ENCODE results near the gene CYP46A1.
"Not testable (repeated sequence)": the region's sequence is repeated elsewhere in the genome, so short reads cannot be mapped to it uniquely, and the experiment has no call there.

The CYP46A1 gene

GRCh38 chr14:99658218-99658845 lies 25.8 kb upstream of the CYP46A1 start:
- no peak for DNase-seq

DNA sequence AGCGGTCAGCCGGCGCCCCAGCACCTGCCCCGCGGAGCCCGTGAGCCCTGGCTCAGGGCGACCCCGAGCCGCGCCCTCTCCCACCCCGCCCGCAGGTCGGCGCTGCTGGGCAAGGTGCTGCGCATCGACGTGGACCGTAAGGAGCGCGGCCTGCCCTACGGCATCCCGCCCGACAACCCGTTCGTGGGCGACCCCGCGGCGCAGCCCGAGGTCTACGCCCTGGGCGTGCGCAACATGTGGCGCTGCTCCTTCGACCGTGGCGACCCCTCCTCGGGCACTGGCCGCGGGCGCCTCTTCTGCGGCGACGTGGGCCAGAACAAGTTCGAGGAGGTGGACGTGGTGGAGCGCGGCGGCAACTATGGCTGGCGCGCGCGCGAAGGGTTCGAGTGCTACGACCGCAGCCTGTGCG lies 24.8 kb upstream of the CYP46A1 start:
- no peak for DNase-seq

GRCh38 chr14:99660006-99660566 lies 24.0 kb upstream of the CYP46A1 start:
- DNase-seq: no peak

DNA sequence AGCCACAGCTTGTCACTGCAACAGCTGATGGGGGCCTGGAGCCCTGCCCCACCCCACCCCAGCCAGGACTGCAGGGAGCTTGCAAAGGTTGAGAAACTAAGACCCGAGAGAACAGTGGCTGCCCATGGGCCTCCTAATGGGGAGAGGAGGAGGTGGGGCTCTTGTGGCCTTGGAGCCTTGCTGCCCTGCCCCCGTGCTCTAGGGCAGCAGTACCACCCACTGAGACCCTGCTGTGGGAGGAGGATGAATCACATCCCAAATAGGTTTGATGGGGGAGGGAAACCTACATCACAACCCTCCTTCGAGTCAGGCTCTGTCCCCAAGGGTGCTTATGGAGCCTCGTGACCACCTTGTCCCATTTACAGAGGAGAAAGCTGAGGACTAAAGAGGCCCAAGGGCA lies 23.3 kb upstream of the CYP46A1 start:
- DNase-seq: no peak

- DNase-seq: not testable (repeated sequence)
These were observed 22.9 kb upstream of the CYP46A1 start for GRCh38 chr14:99661206-99661605.

DNA sequence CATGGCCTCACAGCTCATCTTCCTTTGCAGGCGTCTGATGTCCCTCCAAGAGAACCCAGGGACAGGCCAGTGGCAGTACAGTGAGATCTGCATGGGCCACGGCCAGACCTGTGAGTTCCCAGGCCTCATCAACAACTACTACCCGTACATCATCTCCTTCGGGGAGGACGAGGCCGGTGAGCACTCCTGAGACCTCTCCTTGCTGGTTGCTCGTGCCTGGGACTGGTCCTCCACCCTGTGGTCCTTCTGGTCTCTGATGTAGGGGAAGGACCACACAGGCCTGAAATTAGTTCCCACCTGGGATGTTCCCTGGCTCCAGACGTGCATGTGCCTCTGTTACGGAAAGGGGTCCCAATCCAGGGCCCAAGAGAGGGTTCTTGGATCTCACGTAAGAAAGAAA lies 21.3 kb upstream of the CYP46A1 start:
- DNase-seq: no peak

DNA sequence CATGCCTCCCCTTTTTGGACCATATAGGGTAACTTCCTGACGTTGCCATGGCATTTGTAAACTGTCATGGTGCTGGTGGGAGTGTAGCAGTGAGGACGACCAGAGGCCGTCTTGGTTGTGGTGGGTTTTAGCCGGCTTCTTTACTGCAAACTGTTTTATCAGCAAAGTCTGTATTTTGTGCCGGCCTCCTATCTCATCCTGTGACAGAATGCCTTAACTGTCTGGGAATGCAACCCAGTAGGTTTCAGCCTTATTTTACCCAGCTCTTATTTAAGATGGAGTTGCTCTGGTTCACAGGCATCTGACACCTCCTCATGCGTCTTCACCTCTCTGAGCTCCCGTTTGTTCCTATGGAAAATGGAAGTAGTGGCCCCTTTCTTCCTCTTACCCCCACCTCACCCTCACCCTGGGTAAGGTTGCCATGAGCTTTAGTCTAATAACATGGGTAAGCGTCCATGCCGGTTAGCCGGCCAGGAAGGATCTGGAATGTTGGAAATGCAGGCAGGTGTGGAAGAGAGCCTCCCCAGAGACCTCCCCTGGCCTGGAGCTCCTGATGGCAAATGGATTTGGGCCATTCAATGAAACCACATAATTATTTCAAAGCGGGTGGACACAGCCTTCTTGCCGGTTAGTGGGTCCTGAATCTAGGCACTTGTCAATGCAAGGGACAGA lies 20.6 kb upstream of the CYP46A1 start:
- peak; percentile 87 for DNase-seq

DNA sequence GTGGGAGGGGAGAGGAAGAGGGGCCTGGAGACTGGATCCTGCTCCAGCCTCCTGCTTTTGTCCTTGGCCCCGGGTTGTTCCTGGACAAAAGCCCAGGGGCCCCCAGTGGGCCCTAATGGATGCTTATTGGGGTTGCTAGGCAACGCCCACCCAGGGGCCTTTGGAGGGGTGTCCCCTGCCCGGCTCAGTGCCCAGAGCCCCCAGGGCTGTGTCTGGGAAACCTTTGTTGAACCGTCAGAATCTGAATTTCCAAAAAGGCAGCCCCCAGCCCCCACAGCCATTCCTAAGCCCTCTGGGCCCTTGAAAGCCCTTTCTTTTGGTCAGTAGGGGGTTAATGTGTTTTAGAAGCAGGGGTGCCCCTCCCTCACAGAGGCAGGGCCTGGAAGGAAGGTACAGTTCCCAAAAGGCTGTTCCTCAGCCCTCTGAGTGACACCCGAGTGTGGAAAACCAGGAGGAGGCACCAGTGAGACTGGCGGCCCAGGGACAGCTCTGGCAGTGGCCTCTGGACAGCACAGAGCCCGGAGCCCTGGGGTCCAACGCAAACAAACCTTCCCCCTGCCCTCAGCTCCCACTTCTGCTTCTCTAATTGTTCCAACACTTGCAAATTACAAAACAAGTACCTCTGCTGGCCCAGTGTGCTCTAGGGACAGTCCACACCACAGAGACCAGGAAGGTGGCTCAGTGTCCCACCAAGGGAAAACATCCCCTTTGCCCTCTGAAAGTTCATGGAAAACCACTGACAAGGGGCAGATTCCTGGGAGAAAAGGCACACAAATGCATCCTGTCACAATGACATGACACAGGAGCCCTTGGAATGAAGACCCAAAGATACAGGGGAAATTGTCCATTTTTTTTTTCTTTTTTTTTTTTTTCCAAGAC lies 19.8 kb upstream of the CYP46A1 start:
- peak; percentile 90 for DNase-seq

- DNase-seq: no peak
These were observed 19.2 kb upstream of the CYP46A1 start for GRCh38 chr14:99664937-99665273.

- DNase-seq: no peak
These were observed 17.6 kb upstream of the CYP46A1 start for GRCh38 chr14:99666533-99666932.

DNA sequence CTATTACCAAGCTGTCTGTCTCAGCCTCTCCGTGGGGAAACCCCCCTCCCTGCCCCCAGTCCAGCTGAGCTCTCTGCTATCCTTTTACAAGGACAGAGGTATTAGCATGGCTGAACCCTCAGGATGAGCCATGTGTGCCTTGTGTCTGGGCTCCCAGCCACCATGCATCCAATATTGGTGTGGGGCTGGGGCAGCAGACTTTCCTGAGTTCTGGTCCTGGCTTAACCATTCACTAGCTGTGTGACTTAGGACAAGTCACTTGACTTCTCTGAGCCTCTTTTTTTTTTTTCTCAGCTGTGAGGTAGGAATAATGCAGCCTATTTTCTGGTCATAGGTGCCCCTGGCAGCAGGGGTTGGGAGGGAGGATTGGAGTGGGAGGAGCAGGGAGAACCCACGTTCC lies 17.1 kb upstream of the CYP46A1 start:
- DNase-seq: no peak

DNA sequence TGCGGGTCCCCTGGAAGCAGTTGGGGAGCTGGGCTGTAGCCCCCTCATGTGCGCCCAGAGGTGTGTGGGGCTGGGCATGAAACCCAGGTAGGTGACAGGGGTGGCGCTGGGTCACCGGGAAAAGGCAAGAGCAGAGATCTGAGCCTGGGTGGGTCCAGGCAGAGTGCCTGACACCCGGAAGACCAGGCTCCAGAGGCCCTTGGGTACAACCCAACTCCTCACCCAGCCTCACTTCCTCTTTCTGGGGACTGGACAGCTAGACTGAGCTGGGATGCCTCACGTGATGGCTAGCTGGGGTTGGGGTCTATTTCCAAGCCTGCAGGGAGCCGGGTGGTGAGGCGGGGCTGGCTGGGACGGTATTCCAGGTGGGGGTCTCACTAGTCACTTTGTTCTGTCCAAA lies 16.3 kb upstream of the CYP46A1 start:
- no peak for DNase-seq

DNA sequence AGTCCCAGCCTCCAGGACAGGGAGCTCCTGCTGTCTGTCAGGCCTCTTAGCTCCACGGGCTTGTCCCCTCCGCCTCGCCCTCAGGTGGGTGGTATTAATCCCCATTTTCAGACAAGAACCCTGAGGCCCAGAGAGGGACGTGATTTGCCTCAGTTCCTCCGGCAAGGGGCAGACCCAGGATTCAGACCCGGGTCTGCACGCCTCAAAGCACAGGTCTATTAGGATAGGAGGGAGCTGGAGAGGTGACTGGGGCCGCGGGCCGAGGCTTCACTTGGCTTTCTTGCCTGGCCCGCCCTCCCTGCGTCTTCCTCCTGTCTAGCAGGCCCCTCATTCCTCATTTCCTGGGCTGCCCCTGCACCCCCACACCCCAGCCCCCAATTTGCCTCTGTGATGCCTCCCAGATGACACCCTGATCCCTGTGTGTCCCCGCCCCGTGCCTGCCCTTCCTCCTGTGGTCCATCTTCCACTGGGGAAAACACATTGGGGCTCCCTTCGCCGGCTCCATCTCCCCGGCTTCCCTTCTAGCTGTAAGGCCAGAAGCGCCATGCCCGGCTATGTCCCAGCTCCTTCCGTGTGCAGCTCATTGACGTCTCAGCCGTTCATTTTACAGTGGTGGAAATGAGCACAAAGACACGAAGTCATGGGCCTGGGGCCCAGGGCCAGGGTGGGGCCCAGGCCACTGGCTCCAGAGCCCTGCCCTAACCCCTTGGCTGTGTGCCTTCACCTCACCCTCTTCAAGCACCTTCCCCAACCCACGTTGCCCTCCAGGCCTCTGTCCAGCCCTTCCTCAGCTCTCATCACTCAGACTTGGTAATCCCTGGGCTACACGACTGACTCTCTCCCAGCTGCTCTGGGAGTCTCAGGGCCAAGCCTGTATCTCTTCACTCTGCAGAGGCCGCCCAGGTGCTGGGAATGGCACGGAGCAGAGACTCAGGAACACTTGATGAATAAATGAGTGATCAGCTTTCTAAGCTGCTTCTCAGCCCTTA lies 15.5 kb upstream of the CYP46A1 start:
- no peak for DNase-seq

GRCh38 chr14:99670361-99671234 lies 13.5 kb upstream of the CYP46A1 start:
- no peak for DNase-seq

DNA sequence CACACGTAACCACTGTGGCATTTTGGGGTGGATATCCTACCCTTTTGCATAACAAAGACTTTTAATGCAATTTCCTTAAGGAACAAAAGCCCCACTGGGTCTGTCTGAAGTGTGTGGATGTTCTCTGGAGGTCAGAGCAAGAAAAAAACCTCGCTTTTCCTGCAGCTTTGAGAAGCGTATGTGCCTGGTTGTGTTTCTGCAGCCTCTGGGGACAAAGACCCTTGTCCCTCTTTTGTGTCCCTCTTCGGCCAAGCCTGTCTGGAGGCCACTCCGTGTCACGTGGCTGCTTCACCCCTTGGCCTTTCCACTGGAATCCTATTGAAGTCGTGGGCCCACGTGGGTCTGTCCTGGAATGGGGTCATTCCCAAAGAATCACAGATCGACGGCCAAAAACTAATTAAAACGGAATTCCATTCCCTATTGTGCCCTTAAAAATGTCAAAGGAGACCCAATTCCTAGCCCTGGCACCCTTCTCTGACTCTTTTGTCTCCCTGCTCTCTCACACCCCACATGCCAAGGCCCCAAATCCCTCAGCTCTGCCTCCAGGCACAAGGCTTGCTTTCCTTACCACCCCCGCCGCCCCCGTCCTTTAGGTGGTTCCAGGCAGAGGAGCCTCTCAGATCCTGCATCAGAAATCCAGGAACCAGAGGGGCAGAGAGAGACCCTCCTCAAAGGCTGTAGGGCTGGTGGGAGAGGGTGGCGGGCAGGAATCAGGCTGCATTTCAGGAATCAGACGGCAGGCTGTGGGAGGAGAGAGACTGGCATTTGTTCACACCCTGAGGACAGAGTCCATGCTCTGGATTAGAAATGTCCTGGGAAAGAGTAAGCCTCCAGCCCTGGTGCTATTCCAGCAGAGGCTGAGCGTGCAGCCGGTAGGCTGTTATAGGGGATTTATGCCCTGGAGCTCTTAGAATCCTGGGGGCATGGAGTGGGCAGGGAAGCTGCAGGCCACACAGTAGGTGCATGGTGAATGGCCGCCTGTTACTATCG lies 12.6 kb upstream of the CYP46A1 start:
- peak; percentile 66 for DNase-seq

DNA sequence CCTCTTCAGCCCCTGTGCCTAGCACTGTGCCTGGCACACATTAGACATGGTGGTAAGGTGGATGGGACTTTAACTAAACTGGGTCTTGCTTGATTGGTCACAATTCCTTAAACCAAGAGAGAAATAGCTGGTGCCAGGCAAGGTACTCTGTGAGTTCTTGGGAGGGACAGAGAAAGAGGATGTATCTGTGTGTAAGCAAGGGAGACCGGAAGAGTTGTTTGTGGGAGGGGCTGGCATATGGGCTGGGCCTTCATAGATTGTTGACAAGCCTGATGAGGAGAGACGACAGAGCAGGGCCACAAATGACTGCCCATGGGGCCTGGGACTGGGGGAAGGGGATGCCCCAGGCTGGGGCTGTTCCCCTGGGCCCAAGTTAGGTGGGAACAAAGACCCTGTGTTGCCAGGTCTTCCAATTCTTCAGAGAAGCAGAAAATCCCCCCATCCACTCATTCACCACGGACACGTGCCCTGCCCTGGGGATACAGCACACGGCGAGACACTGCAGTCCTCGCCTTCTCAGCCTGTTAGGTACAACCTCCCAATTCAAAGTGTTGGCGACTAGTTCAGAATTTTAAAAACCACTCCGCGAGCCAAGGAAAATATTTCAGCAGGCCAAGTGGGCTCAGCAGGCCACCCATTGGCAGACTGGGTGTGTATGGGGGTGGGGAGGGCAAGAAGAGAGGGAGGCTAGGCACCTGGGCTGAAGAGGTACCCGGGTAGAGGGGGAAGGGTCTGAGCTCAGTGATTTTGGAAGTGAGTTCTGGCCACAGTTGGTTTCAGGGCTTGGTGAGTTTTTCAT lies 11.4 kb upstream of the CYP46A1 start:
- DNase-seq: peak; percentile 60

DNA sequence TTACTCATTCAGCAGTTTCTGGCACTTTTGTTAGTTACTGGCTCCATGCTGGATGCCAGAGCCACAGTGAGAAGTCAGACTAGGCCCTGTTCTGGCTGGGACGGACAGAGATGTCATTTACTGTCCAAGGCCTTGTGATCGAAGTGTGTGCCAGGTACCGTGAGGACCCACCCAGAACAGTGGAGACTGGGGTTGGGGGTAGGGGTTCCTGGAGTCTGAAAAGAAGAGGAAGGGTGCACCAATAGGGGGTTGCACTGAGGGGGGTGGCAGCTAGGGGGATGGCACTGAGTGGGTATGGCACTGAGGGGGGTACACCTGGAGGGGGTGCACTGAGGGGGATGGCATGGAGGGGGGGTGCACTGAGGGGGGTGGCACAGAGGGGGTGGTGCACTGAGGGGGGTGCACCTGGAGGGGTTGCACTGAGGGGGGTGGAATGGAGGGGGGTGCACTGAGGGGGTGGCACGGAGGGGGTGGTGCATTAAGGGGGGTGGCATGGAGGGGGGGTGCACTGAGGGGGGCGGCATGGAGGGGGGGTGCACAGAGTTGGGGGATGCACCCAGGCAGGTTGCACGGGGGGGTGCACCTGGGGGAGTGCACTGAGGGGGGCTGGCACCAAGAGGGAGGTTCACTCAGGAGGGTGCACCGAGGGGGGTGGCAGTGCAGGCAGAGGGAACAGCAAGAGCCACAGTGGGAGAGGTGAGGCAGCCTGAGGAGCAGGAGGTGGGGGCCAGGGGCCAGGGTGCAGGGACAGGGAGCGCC lies 10.6 kb upstream of the CYP46A1 start:
- DNase-seq: no peak

DNA sequence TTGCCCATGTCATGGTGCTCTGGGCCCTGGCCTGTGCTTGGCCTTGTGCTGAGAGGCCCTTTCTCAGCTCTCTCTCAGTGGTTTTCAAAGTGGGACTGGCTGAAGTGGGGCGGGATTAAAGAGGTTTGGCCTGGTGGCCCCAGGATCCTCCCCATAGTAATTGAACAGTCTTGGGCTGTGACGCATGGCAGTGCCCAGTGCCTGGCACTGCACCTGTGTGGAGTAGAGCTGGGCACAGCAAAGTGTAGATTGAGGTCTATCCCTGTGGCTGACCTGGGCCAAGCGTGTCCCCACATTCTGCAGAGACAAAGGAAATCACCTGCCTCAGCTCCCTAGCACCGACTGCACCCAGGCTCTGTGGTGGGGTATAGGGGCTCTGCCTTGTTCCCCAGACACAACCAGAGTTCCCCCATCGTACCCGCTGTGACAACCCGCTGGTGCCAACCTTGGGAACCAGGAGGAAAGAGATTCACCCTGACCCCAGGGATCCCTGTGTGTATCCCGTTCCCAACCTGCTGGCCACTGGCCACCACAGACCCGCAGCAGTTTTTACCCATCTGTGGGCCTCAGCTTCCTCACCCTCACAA lies 9.9 kb upstream of the CYP46A1 start:
- DNase-seq: peak; percentile 50

Data from islet precursor cell (in vitro differentiated cells).